Heart right ventricle (tissue), 16 donors: ENCODE measurements around the gene SBF2. TPM values are rescaled to one million over a fixed set of nuclear protein-coding genes. Genes with fewer than 3 reads are reported as not detected.

Source experiments
- ATAC-seq, 8 donors: fragments of 200-7000 bp; cut with Tn5 transposase; one replicate each; pipeline ENCODE4 v1.9.1; 2020; ENCODE audit warnings: mild to moderate bottlenecking in 8 of 8, moderate library complexity in 8 of 8, moderate number of reproducible peaks in 1 of 8
- DNase-seq, 2 donors: peaks; one replicate each; pipeline ENCODE4 v3.0.0-alpha.2; 2020
- H3K27ac ChIP-seq, 10 donors: fragments of 200-600 bp; sonication (generic) in 2 of 10; one replicate each; pipeline versions ENCODE4 v1.5.0 to v1.8.0; 2020 to 2022; ENCODE audit warnings: mild to moderate bottlenecking in 3 of 10
- H3K27me3 ChIP-seq, 7 donors: fragments of 200-600 bp; one replicate each; pipeline ENCODE4 v1.8.0; 2021 to 2022; ENCODE audit warnings: mild to moderate bottlenecking in 2 of 7
- H3K36me3 ChIP-seq, 9 donors: fragments of 200-600 bp; sonication (generic) in 1 of 9; one replicate each; pipeline versions ENCODE4 v1.5.0 to v1.8.0; 2020 to 2022; ENCODE audit warnings: mild to moderate bottlenecking in 2 of 9
- H3K4me1 ChIP-seq, 9 donors: fragments of 200-600 bp; sonication (generic) in 1 of 9; one replicate each; pipeline versions ENCODE4 v1.5.0 to v1.8.0; 2020 to 2022; ENCODE audit warnings: mild to moderate bottlenecking in 4 of 9
- H3K4me3 ChIP-seq, 10 donors: fragments of 200-600 bp; sonication (generic) in 2 of 10; one replicate each; pipeline versions ENCODE4 v1.5.0 to v1.8.0; 2020 to 2022; ENCODE audit warnings: mild to moderate bottlenecking in 7 of 10, moderate library complexity in 2 of 10
- H3K9me3 ChIP-seq, 11 donors: fragments of 200-600 bp in 10 of 11; sonication (generic) in 2 of 11; one replicate each; pipeline versions ENCODE4 v1.5.0 to v1.8.0; 2013 to 2022; ENCODE audit warnings: mild to moderate bottlenecking in 2 of 11, control low read depth in 1 of 11, moderate library complexity in 1 of 11
- WGBS, 2 donors: extraction: QIAGEN DNeasy Blood & Tissue Kit; methylation state at CpG; one replicate each; pipeline ENCODE4 v1.1.7; 2013; ENCODE audit warnings: inconsistent platforms in 1 of 2; 5-methylcytosine and 5-hydroxymethylcytosine counted together
- intact Hi-C, 10 donors: fragments of 100-400 bp; cut with DNase I; formaldehyde crosslinking; loops; one replicate each; pipeline versions ENCODE4 v1.11.1 to v1.14.2; 2022
- polyA plus RNA-seq, 2 donors: library from polyadenylated mRNA; stranded (reverse); fragments of 200-250 nt; gene quantifications; one replicate each; pipeline ENCODE4 v1.2.3, GENCODE V29; 2013
- total RNA-seq, 10 donors: library from RNA; stranded (reverse); fragmentation: NEBNext Ultra II Directional in 3 of 10; extraction: Animal tissue kit (Norgen Biotek cat#: 25700) in 3 of 10; gene quantifications; one replicate each; pipeline versions ENCODE4 v1.2.1 to v1.2.4, GENCODE V29; 2021 to 2023
- TF ChIP-seq, protein P1 (sequence below), 9 donors: fragments of 200-600 bp; sonication (generic) in 2 of 9; IDR thresholded peaks; one replicate each; pipeline versions ENCODE4 v1.5.0 to v1.8.0; 2021 to 2022; ENCODE audit warnings: antibody characterized with exemption in 9 of 9, mild to moderate bottlenecking in 5 of 9, moderate library complexity in 1 of 9
- donor health status: Arrhythmogenic right ventricular cardiomyopathy.
- donor health status: ischemic (EF 13 %, LVEDD 7.1; RV severe dilation, severe dysfunction).
- donor health status: healthy with polysubstance abuse.
- donor health status: DM: no; HTN: yes; CAD: no.
- donor health status: DM: no; HTN: no; CAD: no.
- donor health status: ischemic (EF 25% LVEDD 6.9; RV normal size, moderate dysfunction).
- donor health status: ischemic (EF 25% LVEDD 5.7; RV mildly dilated, moderate dysfunction).
- donor health status: healthy.
- donor health status: DM: yes; HTN: yes; CAD: no.
- donor health status: Ischemic cardiomyopathy.
- donor health status: ischemic (EF 35%, LVEDD 5.7; RV mildly dilated, moderate dysfunction).
- donor health status: nonischemic (EF 11% LVEDD 7.7; RV severe dilation, severe dysfunction).
- donor health status: DM: yes; HTN: yes; CAD: no.
- donor health status: PGD.
- donor health status: ischemic (EF 29% LVEDD 5.4; RV normal size, mild dysfunction).
- donor health status: nonischemic (EF 23%, LVEDD 6.1; RV moderate dilation, normal function).

The SBF2 gene
- total and polyA plus RNA-seq, 12 donors = 8.9 to 27.1 (median 21.2) TPM

GRCh38 chr11:10012068-10012467 lies 282.0 kb downstream of the SBF2 start:
- intact Hi-C loops = no loop called here
- H3K27me3 ChIP-seq = no peaks in the 10 kb centered on the region
- DNase-seq = no peak
- no peak overlapping the region for H3K27ac ChIP-seq
- TF ChIP-seq, protein P1, sequence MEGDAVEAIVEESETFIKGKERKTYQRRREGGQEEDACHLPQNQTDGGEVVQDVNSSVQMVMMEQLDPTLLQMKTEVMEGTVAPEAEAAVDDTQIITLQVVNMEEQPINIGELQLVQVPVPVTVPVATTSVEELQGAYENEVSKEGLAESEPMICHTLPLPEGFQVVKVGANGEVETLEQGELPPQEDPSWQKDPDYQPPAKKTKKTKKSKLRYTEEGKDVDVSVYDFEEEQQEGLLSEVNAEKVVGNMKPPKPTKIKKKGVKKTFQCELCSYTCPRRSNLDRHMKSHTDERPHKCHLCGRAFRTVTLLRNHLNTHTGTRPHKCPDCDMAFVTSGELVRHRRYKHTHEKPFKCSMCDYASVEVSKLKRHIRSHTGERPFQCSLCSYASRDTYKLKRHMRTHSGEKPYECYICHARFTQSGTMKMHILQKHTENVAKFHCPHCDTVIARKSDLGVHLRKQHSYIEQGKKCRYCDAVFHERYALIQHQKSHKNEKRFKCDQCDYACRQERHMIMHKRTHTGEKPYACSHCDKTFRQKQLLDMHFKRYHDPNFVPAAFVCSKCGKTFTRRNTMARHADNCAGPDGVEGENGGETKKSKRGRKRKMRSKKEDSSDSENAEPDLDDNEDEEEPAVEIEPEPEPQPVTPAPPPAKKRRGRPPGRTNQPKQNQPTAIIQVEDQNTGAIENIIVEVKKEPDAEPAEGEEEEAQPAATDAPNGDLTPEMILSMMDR (IDR thresholded peaks at IDR 0.05) = no peak
- H3K36me3 ChIP-seq = peaks cover 0 to 9% (median 0%) of the 10 kb centered on the region in 9 donors
- no peak overlapping the region for H3K4me3 ChIP-seq
- WGBS, 2 donors = 98% methylated on average over 3 of the region's 3 CpGs
- no peaks in the 10 kb centered on the region for H3K4me1 ChIP-seq
- peaks cover 0 to 52% (median 28%) of the 10 kb centered on the region in 11 donors for H3K9me3 ChIP-seq
- no peak for ATAC-seq

DNA sequence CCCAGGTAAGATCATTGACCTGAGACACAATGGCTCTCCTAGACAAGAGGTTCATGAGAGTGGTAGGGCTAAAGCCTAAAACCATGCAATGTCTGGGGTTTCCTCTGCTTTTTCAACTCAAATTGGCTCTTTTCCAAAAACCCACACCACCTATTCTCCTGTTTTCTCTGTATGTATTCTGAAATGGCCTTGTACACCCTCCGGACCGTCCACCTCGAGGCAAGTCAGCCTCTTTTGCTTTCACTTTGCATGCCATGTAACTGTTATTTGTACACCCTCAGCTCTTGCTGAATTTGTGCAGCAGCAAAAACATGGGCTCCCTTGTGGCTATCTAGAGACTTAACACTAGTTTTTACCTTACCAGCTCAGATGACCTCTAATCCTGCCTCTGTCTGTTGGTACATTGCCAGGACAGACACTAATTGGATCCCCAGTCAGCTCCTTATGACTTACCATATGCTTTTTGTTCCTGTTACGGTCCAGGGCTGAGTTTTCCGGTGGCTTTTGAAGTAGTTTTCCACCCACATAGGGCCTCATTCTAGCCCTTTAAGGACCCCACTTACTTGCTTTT lies 288.0 kb downstream of the SBF2 start:
- no peak overlapping the region for H3K4me3 ChIP-seq
- TF ChIP-seq, protein P1 (IDR thresholded peaks at IDR 0.05) = no peak
- DNase-seq (no peak), ATAC-seq (no peak)
- no peaks in the 10 kb centered on the region for H3K36me3 ChIP-seq
- no peak overlapping the region for H3K27ac ChIP-seq
- no peaks in the 10 kb centered on the region for H3K27me3 ChIP-seq
- 78 to 83% methylated on average over 5 of the region's 5 CpGs for WGBS, 2 donors
- intact Hi-C loops = no loop called here
- H3K9me3 ChIP-seq = peaks cover 0 to 44% (median 7%) of the 10 kb centered on the region in 11 donors
- H3K4me1 ChIP-seq = no peaks in the 10 kb centered on the region

- no peaks in the 10 kb centered on the region for H3K4me1 ChIP-seq
- H3K9me3 ChIP-seq = peaks cover 0 to 30% (median 0%) of the 10 kb centered on the region in 11 donors
- no peak overlapping the region for H3K27ac ChIP-seq
- TF ChIP-seq, protein P1 (IDR thresholded peaks at IDR 0.05) = no peak
- intact Hi-C loops = no loop called here
- DNase-seq (no peak), ATAC-seq (no peak)
- WGBS, 2 donors = 98 to 100% methylated on average over 1 of the region's 1 CpG
- no peak overlapping the region for H3K4me3 ChIP-seq
- no peaks in the 10 kb centered on the region for H3K27me3 ChIP-seq
- H3K36me3 ChIP-seq = peaks cover 0 to 8% (median 6%) of the 10 kb centered on the region in 9 donors
Measured at GRCh38 chr11:10004526-10005113, 289.4 kb downstream of the SBF2 start.

- Histone ChIP-seq H3K4me1 (no peaks in the 10 kb centered on the region), H3K9me3 (peaks cover 0 to 14% (median 0%) of the 10 kb centered on the region in 11 donors), H3K27me3 (no peaks in the 10 kb centered on the region), H3K27ac (no peak overlapping the region), H3K36me3 (peaks cover 0 to 31% (median 6%) of the 10 kb centered on the region in 9 donors), H3K4me3 (no peak overlapping the region)
- TF ChIP-seq, protein P1 (IDR thresholded peaks at IDR 0.05) = no peak
- intact Hi-C loops = no loop called here
- ATAC-seq = no peak
- no peak for DNase-seq
- WGBS, 2 donors = 90 to 92% methylated on average over 1 of the region's 1 CpG
Measured at GRCh38 chr11:10002221-10002620, 291.8 kb downstream of the SBF2 start.
